Caco-2 (cell line): ENCODE results near the gene TPSB2. TPM values are rescaled to one million over a fixed set of nuclear protein-coding genes. Genes with fewer than 3 reads are reported as not detected.
"Not testable (repeated sequence)": the region's sequence is repeated elsewhere in the genome, so short reads cannot be mapped to it uniquely, and the experiment has no call there.

Experiments used
- BruUV-seq: library from RNA; stranded (reverse); fragments of 400-500 nt; replicated peaks from 2 replicates; lab custom pipeline; 2021; lab: Mats Ljungman, UMichigan
- CTCF ChIA-PET: fragments of 300-600 bp; sonication (Branson Sonifier 250); formaldehyde crosslinking; loops from one replicate; lab custom pipeline; 2022; ENCODE audit warnings: antibody characterized with exemption; lab: Charles Lee
- POLR2A ChIA-PET: fragments of 300-600 bp; sonication (Branson Sonifier 250); formaldehyde crosslinking; loops from one replicate; lab custom pipeline; 2022; ENCODE audit warnings: antibody characterized with exemption; lab: Charles Lee
- DNase-seq, 2 experiments: peaks; one replicate each; pipeline versions ENCODE4 v3.0.0 to v3.0.0-alpha.2; 2020 to 2022
- H3K27me3 ChIP-seq: replicated peaks from 2 replicates; pipeline ENCODE4 v1.6.0; 2011; ENCODE audit warnings: low read length; ENCODE audit not compliant: control insufficient read depth, insufficient read depth
- H3K36me3 ChIP-seq: 2 replicates; pipeline ENCODE4 v1.5.1; 2011; ENCODE audit warnings: low read length; ENCODE audit not compliant: control insufficient read depth, insufficient read depth
- H3K4me1 ChIP-seq: fragments of 250-450 bp; sonication (Bioruptor Pico); 2 replicates; pipeline ENCODE4 v1.5.1; 2020; ENCODE audit warnings: mild to moderate bottlenecking
- H3K4me3 ChIP-seq: 2 replicates; pipeline ENCODE4 v1.5.1; 2011; ENCODE audit warnings: low read depth, mild to moderate bottlenecking, control low read depth, low read length
- H3K9me3 ChIP-seq: fragments of 250-450 bp; sonication (Bioruptor Pico); 2 replicates; pipeline ENCODE4 v1.5.1; 2020; ENCODE audit warnings: mild to moderate bottlenecking, moderate library complexity
- H3K27ac Mint-ChIP-seq: one replicate; pipeline ENCODE4 v1.8.0; 2022; ENCODE audit warnings: mixed read lengths; ENCODE audit not compliant: unreplicated experiment
- H3K27me3 Mint-ChIP-seq: one replicate; pipeline ENCODE4 v1.8.0; 2022; ENCODE audit warnings: mixed read lengths; ENCODE audit not compliant: insufficient read depth, unreplicated experiment
- H3K36me3 Mint-ChIP-seq: one replicate; pipeline ENCODE4 v1.8.0; 2022; ENCODE audit warnings: mild to moderate bottlenecking, mixed read lengths; ENCODE audit not compliant: insufficient read depth, unreplicated experiment
- H3K4me1 Mint-ChIP-seq: one replicate; pipeline ENCODE4 v1.8.0; 2022; ENCODE audit warnings: low read depth, mixed read lengths; ENCODE audit not compliant: unreplicated experiment
- H3K4me3 Mint-ChIP-seq: one replicate; pipeline ENCODE4 v1.8.0; 2022; ENCODE audit warnings: mild to moderate bottlenecking, moderate library complexity, mixed read lengths; ENCODE audit not compliant: unreplicated experiment
- H3K9me3 Mint-ChIP-seq: one replicate; pipeline ENCODE4 v1.8.0; 2022; ENCODE audit warnings: mixed read lengths; ENCODE audit not compliant: unreplicated experiment
- intact Hi-C: fragments of 100-400 bp; cut with micrococcal nuclease; formaldehyde crosslinking; loops from one replicate; pipeline ENCODE4 v1.10.0; 2022; ENCODE audit not compliant: unreplicated experiment
- total RNA-seq: library from RNA; stranded (reverse); gene quantifications from 2 replicates; pipeline ENCODE4 v1.2.3, GENCODE V29; 2022
- TF ChIP-seq, protein P1 (sequence below), 2 experiments: fragments of 200-600 bp in 1 of 2; IDR thresholded peaks; 1 replicate in 1 of 2; 2 replicates in 1 of 2; pipeline versions ENCODE4 v1.5.1 to v1.8.0; 2011 to 2022; ENCODE audit warnings: antibody characterized with exemption in 1 of 2, control low read depth in 1 of 2, inconsistent platforms in 1 of 2, low read depth in 1 of 2, low read length in 1 of 2, mild to moderate bottlenecking in 1 of 2, moderate library complexity in 1 of 2; ENCODE audit not compliant: insufficient read depth in 1 of 2, severe bottlenecking in 1 of 2, unreplicated experiment in 1 of 2

TPSB2 gene
- total RNA-seq, 1 experiment from 2014 or later: not detected

DNA sequence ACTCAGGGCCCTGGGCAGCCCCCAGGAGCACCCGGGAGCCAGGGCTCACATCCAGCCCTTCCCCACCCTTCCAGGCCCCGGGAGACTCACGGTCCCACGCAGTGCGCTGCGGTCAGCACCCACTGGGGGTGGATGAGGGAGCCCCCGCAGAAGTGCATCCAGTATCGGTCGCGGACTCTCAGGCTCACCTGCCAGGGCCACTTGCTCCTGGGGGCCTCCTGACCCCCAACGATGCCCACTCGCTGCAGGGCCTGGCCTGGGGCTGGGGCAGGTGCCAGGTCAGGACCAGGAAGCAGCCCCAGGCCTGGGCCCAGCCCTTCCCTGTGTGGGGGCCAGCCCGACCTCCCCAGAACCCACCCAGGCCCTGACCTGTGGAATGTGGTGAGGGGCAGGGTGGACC is 508 bp downstream of the TPSB2 start:
- H3K4me3 ChIP-seq, H3K4me3 Mint-ChIP-seq, BruUV-seq, H3K27me3 ChIP-seq, H3K9me3 Mint-ChIP-seq, CTCF ChIA-PET, H3K27ac Mint-ChIP-seq, H3K4me1 ChIP-seq, H3K27me3 Mint-ChIP-seq, H3K36me3 ChIP-seq, H3K4me1 Mint-ChIP-seq, H3K9me3 ChIP-seq, intact Hi-C loops, H3K36me3 Mint-ChIP-seq, POLR2A ChIA-PET, DNase-seq: not testable (repeated sequence)

DNA sequence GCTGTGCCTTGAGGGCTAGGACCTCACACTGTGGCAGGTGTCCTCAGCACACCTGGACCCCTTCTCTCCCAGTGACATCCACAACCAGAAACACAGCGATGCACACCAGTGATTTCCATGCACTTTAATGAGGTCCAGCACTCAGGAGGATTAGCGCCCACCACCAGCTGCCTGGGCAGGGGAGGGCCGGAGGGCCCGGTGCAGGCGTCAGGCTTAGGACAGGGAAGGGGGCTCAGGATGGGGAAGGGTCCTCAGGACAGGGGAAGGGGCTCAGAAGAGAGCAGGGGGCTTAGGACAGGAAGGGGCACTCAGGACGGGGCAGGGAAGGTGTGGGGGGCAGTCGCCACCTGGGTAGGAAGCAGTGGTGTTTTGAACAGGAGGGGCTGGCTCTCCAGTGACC is 1.8 kb downstream of the TPSB2 start:
- CTCF ChIA-PET, BruUV-seq, H3K4me1 ChIP-seq, H3K4me3 ChIP-seq, H3K9me3 ChIP-seq, intact Hi-C loops, H3K27me3 Mint-ChIP-seq, H3K27ac Mint-ChIP-seq, H3K36me3 Mint-ChIP-seq, H3K36me3 ChIP-seq, H3K4me1 Mint-ChIP-seq, POLR2A ChIA-PET, H3K27me3 ChIP-seq, DNase-seq, H3K4me3 Mint-ChIP-seq, H3K9me3 Mint-ChIP-seq: not testable (repeated sequence)

DNA sequence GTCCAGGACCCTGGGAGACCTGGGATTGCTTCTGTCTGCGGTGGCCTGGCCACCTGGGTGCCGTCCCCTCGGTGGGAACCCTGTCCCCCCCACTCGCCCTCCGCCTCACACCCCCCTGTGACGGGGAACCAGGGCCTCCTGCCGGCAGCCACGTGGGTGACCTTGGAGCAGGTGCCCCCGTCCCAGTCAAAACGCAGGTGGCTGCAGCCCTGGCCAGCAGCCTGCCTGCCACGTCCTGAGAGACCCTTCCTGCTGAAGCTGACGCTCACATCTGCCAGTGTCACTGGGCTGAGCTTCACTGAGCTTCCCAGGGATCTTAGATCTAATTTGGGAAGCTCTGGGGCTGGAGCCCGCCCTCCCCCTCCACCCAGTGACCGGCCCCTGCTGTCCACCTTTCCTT is 3.3 kb downstream of the TPSB2 start:
- H3K9me3 Mint-ChIP-seq, H3K9me3 ChIP-seq, CTCF ChIA-PET, H3K4me3 Mint-ChIP-seq, H3K36me3 ChIP-seq, POLR2A ChIA-PET, H3K27ac Mint-ChIP-seq, H3K27me3 Mint-ChIP-seq, BruUV-seq, H3K4me1 Mint-ChIP-seq, intact Hi-C loops, H3K4me1 ChIP-seq, H3K27me3 ChIP-seq, H3K4me3 ChIP-seq, DNase-seq, H3K36me3 Mint-ChIP-seq: not testable (repeated sequence)

DNA sequence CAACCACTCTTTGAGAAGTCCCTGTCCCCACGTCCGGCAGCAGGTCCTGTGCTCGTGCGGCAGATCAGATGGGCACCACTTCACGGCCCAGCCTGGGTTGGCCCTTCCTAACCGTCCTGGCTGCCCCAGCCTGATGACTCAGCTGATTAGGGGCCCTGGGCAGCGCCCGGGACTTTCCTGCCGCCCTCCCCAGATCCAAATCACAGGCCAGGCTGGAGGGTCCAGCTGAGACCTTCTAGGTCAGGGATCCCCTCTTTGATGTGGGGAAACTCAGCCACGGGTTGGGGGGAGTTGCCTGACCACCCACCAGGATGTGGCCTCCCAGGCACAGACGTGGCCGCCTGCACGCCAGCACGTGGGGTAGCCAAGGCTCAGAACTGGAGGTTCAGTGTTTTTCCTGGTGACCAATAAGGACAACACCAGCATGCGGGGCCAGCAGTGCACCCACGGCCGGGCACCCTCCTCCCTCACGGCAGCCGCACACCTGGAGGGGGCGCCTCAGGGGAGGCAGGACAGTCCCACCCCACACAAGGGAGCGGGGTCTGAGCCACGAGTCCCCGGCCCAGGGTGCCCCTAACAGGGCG is 4.2 kb downstream of the TPSB2 start:
- BruUV-seq, H3K4me3 Mint-ChIP-seq, H3K4me1 Mint-ChIP-seq, H3K27me3 ChIP-seq, H3K4me1 ChIP-seq, DNase-seq, H3K4me3 ChIP-seq, H3K36me3 ChIP-seq, H3K36me3 Mint-ChIP-seq, H3K9me3 ChIP-seq, H3K27ac Mint-ChIP-seq, H3K9me3 Mint-ChIP-seq, H3K27me3 Mint-ChIP-seq, POLR2A ChIA-PET, CTCF ChIA-PET, intact Hi-C loops: not testable (repeated sequence)

DNA sequence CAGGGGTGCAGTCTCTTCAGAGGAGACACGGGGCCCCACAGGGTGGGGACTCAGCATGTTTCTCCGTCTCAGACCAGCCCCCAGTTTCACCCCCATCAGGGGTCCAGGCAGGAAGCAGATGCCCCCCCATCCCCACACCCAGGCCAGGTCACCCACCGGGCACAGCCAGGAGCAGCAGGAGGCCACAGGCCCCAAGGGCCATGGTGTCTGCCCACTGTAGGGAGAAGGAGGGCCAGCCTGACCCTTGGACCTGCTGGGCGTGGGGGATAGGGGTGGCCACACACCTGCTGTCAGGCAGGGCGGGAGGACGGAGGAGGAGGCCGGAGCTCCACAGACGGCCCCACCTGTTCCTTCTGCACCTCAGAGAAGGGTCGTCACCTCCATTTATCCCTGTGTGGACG is 4.9 kb downstream of the TPSB2 start, which contains the start of gene TPSG1:
Gene TPSG1, minus strand, starts transcription at position 218 of the 401 bp plus-strand sequence. Its CDS starts 16 bp downstream, at position 202.
- TF ChIP-seq, protein P1, sequence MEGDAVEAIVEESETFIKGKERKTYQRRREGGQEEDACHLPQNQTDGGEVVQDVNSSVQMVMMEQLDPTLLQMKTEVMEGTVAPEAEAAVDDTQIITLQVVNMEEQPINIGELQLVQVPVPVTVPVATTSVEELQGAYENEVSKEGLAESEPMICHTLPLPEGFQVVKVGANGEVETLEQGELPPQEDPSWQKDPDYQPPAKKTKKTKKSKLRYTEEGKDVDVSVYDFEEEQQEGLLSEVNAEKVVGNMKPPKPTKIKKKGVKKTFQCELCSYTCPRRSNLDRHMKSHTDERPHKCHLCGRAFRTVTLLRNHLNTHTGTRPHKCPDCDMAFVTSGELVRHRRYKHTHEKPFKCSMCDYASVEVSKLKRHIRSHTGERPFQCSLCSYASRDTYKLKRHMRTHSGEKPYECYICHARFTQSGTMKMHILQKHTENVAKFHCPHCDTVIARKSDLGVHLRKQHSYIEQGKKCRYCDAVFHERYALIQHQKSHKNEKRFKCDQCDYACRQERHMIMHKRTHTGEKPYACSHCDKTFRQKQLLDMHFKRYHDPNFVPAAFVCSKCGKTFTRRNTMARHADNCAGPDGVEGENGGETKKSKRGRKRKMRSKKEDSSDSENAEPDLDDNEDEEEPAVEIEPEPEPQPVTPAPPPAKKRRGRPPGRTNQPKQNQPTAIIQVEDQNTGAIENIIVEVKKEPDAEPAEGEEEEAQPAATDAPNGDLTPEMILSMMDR (IDR thresholded peaks at IDR 0.05; ENCODE audit: insufficient read depth in 1 of 2, low read depth in 1 of 2, low read length in 1 of 2, severe bottlenecking in 1 of 2, unreplicated experiment in 1 of 2): no peak
- no peaks in the 10 kb centered on the region for H3K36me3 ChIP-seq
- Mint-ChIP-seq H3K9me3 (no peaks in the 10 kb centered on the region), H3K4me3 (no peak within 1 kb of the TSS), H3K36me3 (no peaks in the 10 kb centered on the region), H3K27me3 (peaks cover 2% of the 10 kb centered on the region), H3K27ac (no peak within 1 kb of the TSS), H3K4me1 (no peaks in the 10 kb centered on the region)
- BruUV-seq: no TSS peak
- no peak within 1 kb of the TSS for H3K4me3 ChIP-seq
- POLR2A ChIA-PET: no interaction called here
- no peaks in the 10 kb centered on the region for H3K27me3 ChIP-seq
- no peak for DNase-seq
- H3K9me3 ChIP-seq: no peaks in the 10 kb centered on the region
- H3K4me1 ChIP-seq: no peaks in the 10 kb centered on the region
- intact Hi-C loops: no loop called here
- CTCF ChIA-PET: no interaction called here
